Lower lobe of right lung (tissue), 2 donors: Measurements from ENCODE around the gene THEM5. TPM values are rescaled to one million over a fixed set of nuclear protein-coding genes. Genes with fewer than 3 reads are reported as not detected.
"Not testable (repeated sequence)": the region's sequence is repeated elsewhere in the genome, so short reads cannot be mapped to it uniquely, and the experiment has no call there.

Experiments
- ATAC-seq, 2 donors: fragments of 200-7000 bp; cut with Tn5 transposase; one replicate each; pipeline ENCODE4 v1.9.1; 2020 to 2022; ENCODE audit warnings: mild to moderate bottlenecking in 2 of 2, moderate library complexity in 2 of 2
- DNase-seq: peaks from one replicate; pipeline ENCODE4 v3.0.0-alpha.2; 2020
- H3K27ac ChIP-seq: fragments of 200-600 bp; one replicate; pipeline ENCODE4 v1.8.0; 2022
- H3K27me3 ChIP-seq: fragments of 200-600 bp; one replicate; pipeline ENCODE4 v1.8.0; 2022; ENCODE audit warnings: low read depth
- H3K36me3 ChIP-seq: fragments of 200-600 bp; one replicate; pipeline ENCODE4 v1.8.0; 2022; ENCODE audit warnings: mild to moderate bottlenecking
- H3K4me1 ChIP-seq: fragments of 200-600 bp; one replicate; pipeline ENCODE4 v1.8.0; 2022
- H3K4me3 ChIP-seq: fragments of 200-600 bp; one replicate; pipeline ENCODE4 v1.8.0; 2022; ENCODE audit warnings: mild to moderate bottlenecking
- H3K9me3 ChIP-seq: fragments of 200-600 bp; one replicate; pipeline ENCODE4 v1.8.0; 2022
- CTCF ChIP-seq: fragments of 200-600 bp; IDR thresholded peaks from one replicate; pipeline ENCODE4 v1.8.0; 2022; ENCODE audit warnings: antibody characterized with exemption, mild to moderate bottlenecking
- intact Hi-C: fragments of 100-400 bp; cut with DNase I; formaldehyde crosslinking; loops from one replicate; pipeline ENCODE4 v1.11.0; 2022
- total RNA-seq: library from RNA; stranded (reverse); fragmentation: NEBNext Ultra II Directional; extraction: Animal tissue kit (Norgen Biotek cat#: 25700); gene quantifications from one replicate; pipeline ENCODE4 v1.2.1, GENCODE V29; 2021
- donor health status: DM: no; HTN: yes; CAD: no; lungs with severe emphysema.

THEM5 gene
- total RNA-seq, 1 donor from 2014 or later, result not detected

- H3K27me3 ChIP-seq, result no peaks in the 10 kb centered on the region
- no peak overlapping the region for H3K4me3 ChIP-seq
- ATAC-seq (no peak), DNase-seq (no peak)
- no peaks in the 10 kb centered on the region for H3K4me1 ChIP-seq
- H3K9me3 ChIP-seq, result no peaks in the 10 kb centered on the region
- no peak for TF ChIP-seq CTCF
- intact Hi-C loops, result no loop called here
- no peak overlapping the region for H3K27ac ChIP-seq
- peaks cover 16% of the 10 kb centered on the region for H3K36me3 ChIP-seq
These were observed 32.0 kb upstream of the THEM5 start for GRCh38 chr1:151885479-151885878.

- intact Hi-C loops, H3K27me3 ChIP-seq, H3K4me3 ChIP-seq, ATAC-seq, H3K9me3 ChIP-seq, H3K27ac ChIP-seq, H3K4me1 ChIP-seq, DNase-seq: not testable (repeated sequence)
- H3K36me3 ChIP-seq, result peaks cover 14% of the 10 kb centered on the region
These were observed 31.4 kb upstream of the THEM5 start for GRCh38 chr1:151884879-151885278.

GRCh38 chr1:151884445-151884844, 30.9 kb upstream of the THEM5 start:
- intact Hi-C loops, ATAC-seq, H3K4me1 ChIP-seq, H3K27ac ChIP-seq, DNase-seq, H3K9me3 ChIP-seq, H3K4me3 ChIP-seq, H3K27me3 ChIP-seq: not testable (repeated sequence)
- H3K36me3 ChIP-seq, result peaks cover 14% of the 10 kb centered on the region

- H3K27ac ChIP-seq, H3K9me3 ChIP-seq, H3K27me3 ChIP-seq, intact Hi-C loops, DNase-seq, H3K4me1 ChIP-seq, H3K4me3 ChIP-seq, ATAC-seq: not testable (repeated sequence)
- peaks cover 14% of the 10 kb centered on the region for H3K36me3 ChIP-seq
These were observed 30.4 kb upstream of the THEM5 start for GRCh38 chr1:151883898-151884297.

- intact Hi-C loops, ATAC-seq, H3K9me3 ChIP-seq, H3K27ac ChIP-seq, H3K27me3 ChIP-seq, H3K36me3 ChIP-seq, DNase-seq, H3K4me1 ChIP-seq, H3K4me3 ChIP-seq: not testable (repeated sequence)
These were observed 29.4 kb upstream of the THEM5 start for GRCh38 chr1:151882918-151883317.

- ATAC-seq (no peak), DNase-seq (no peak)
- intact Hi-C loops, result no loop called here
These were observed 29.0 kb upstream of the THEM5 start for GRCh38 chr1:151882466-151882865.

GRCh38 chr1:151881479-151881878, 28.0 kb upstream of the THEM5 start:
- Histone ChIP-seq H3K27me3 (no peaks in the 10 kb centered on the region), H3K4me3 (no peak overlapping the region), H3K9me3 (no peaks in the 10 kb centered on the region), H3K36me3 (no peaks in the 10 kb centered on the region), H3K27ac (no peak overlapping the region), H3K4me1 (no peaks in the 10 kb centered on the region)
- DNase-seq, result no peak
- ATAC-seq, result no peak
- intact Hi-C loops, result no loop called here
- TF ChIP-seq CTCF, result no peak

More at GRCh38 chr1:151882466-151882865, 29.0 kb upstream of the THEM5 start:
- no peak for TF ChIP-seq CTCF
- H3K4me1 ChIP-seq, result no peaks in the 10 kb centered on the region
- H3K27me3 ChIP-seq, result no peaks in the 10 kb centered on the region
- H3K27ac ChIP-seq, result no peak overlapping the region
- no peaks in the 10 kb centered on the region for H3K9me3 ChIP-seq
- no peak overlapping the region for H3K4me3 ChIP-seq
- peaks cover 1% of the 10 kb centered on the region for H3K36me3 ChIP-seq
